Neutrophil (primary cell): Measurements from ENCODE around the gene LRMDA.

ENCODE experiments used
- H3K27ac ChIP-seq: fragments of 200-600 bp; sonication (generic); 2 replicates; pipeline ENCODE4 v1.5.1; 2016; ENCODE audit warnings: mild to moderate bottlenecking, moderate library complexity
- H3K27me3 ChIP-seq: fragments of 200-600 bp; sonication (generic); 2 replicates; pipeline ENCODE4 v1.6.0; 2016; ENCODE audit warnings: mild to moderate bottlenecking
- H3K36me3 ChIP-seq: fragments of 200-600 bp; sonication (generic); 2 replicates; pipeline ENCODE4 v1.5.1; 2017
- H3K4me1 ChIP-seq, 2 experiments: fragments of 200-600 bp in 1 of 2; sonication (generic) in 1 of 2; 1 replicate in 1 of 2; 2 replicates in 1 of 2; pipeline versions ENCODE4 v1.5.1 to v1.6.1; 2013 to 2016; ENCODE audit warnings: low read depth in 1 of 2, low read length in 1 of 2, mild to moderate bottlenecking in 1 of 2, moderate library complexity in 1 of 2; ENCODE audit not compliant: control insufficient read depth in 1 of 2, insufficient read depth in 1 of 2
- H3K4me3 ChIP-seq, 2 experiments: fragments of 200-600 bp in 1 of 2; sonication (generic) in 1 of 2; 1 replicate in 1 of 2; 2 replicates in 1 of 2; pipeline ENCODE4 v1.5.1; 2013 to 2016; ENCODE audit warnings: low read depth in 1 of 2, low read length in 1 of 2, mild to moderate bottlenecking in 1 of 2, moderate library complexity in 1 of 2
- H3K9me3 ChIP-seq: fragments of 200-600 bp; sonication (generic); 2 replicates; pipeline ENCODE4 v1.5.1; 2016
- CTCF ChIP-seq: fragments of 200-600 bp; sonication (generic); IDR thresholded peaks from 2 replicates; pipeline ENCODE4 v1.5.1; 2016; ENCODE audit warnings: antibody characterized with exemption

LRMDA gene

GRCh38 chr10:75622503-75622902 is 191.1 kb downstream of the LRMDA start:
- H3K9me3 ChIP-seq, result no peaks in the 10 kb centered on the region
- no peak overlapping the region for H3K27ac ChIP-seq
- H3K4me3 ChIP-seq, result no peak overlapping the region
- H3K4me1 ChIP-seq, result peaks cover 0 to 3% of the 10 kb centered on the region in 2 experiments
- H3K36me3 ChIP-seq, result no peaks in the 10 kb centered on the region
- no peaks in the 10 kb centered on the region for H3K27me3 ChIP-seq
- TF ChIP-seq CTCF, result no peak

- no peaks in the 10 kb centered on the region for H3K9me3 ChIP-seq
- H3K4me1 ChIP-seq, result no peaks in the 10 kb centered on the region
- no peak overlapping the region for H3K4me3 ChIP-seq
- H3K36me3 ChIP-seq, result no peaks in the 10 kb centered on the region
- no peak for TF ChIP-seq CTCF
- no peaks in the 10 kb centered on the region for H3K27me3 ChIP-seq
- H3K27ac ChIP-seq, result no peak overlapping the region
Observed at GRCh38 chr10:75623310-75624093, 192.1 kb downstream of the LRMDA start.

- H3K9me3 ChIP-seq, result no peaks in the 10 kb centered on the region
- H3K4me3 ChIP-seq, result no peak overlapping the region
- no peak overlapping the region for H3K27ac ChIP-seq
- no peaks in the 10 kb centered on the region for H3K36me3 ChIP-seq
- no peaks in the 10 kb centered on the region for H3K4me1 ChIP-seq
- H3K27me3 ChIP-seq, result no peaks in the 10 kb centered on the region
- TF ChIP-seq CTCF, result no peak
Observed at GRCh38 chr10:75624638-75625037, 193.2 kb downstream of the LRMDA start.

GRCh38 chr10:75630746-75631145 is 199.3 kb downstream of the LRMDA start:
- TF ChIP-seq CTCF, result no peak

GRCh38 chr10:75632805-75633462 is 201.5 kb downstream of the LRMDA start:
- H3K27me3 ChIP-seq, result no peaks in the 10 kb centered on the region
- no peak overlapping the region for H3K27ac ChIP-seq
- no peak for TF ChIP-seq CTCF
- no peaks in the 10 kb centered on the region for H3K9me3 ChIP-seq
- no peaks in the 10 kb centered on the region for H3K36me3 ChIP-seq
- H3K4me3 ChIP-seq, result no peak overlapping the region
- H3K4me1 ChIP-seq, result peaks cover 0 to 3% of the 10 kb centered on the region in 2 experiments

More at GRCh38 chr10:75630746-75631145, 199.3 kb downstream of the LRMDA start:
- Histone ChIP-seq H3K4me1 (peaks cover 0 to 3% of the 10 kb centered on the region in 2 experiments), H3K27ac (no peak overlapping the region), H3K36me3 (no peaks in the 10 kb centered on the region), H3K27me3 (no peaks in the 10 kb centered on the region), H3K4me3 (no peak overlapping the region), H3K9me3 (no peaks in the 10 kb centered on the region)
